A673 (cell line): ENCODE results near the gene TBL3.

Experiments used
- EZH2 ChIP-seq: fragments of 200-600 bp; sonication (generic); IDR thresholded peaks from 2 replicates; pipeline ENCODE4 v1.6.1; 2017; ENCODE audit warnings: borderline replicate concordance, low read depth, mild to moderate bottlenecking, mixed read lengths, antibody characterized with exemption, low read length; ENCODE audit not compliant: poor library complexity, severe bottlenecking
- TF ChIP-seq, protein P1 (sequence below): fragments of 300-800, 200-600 bp; sonication (generic); conservative IDR thresholded peaks from 2 replicates; pipeline ENCODE4 v1.5.1; 2017; ENCODE audit warnings: low read depth, mild to moderate bottlenecking, antibody characterized with exemption, low read length, moderate library complexity, mixed read lengths

- TF ChIP-seq, protein P1, sequence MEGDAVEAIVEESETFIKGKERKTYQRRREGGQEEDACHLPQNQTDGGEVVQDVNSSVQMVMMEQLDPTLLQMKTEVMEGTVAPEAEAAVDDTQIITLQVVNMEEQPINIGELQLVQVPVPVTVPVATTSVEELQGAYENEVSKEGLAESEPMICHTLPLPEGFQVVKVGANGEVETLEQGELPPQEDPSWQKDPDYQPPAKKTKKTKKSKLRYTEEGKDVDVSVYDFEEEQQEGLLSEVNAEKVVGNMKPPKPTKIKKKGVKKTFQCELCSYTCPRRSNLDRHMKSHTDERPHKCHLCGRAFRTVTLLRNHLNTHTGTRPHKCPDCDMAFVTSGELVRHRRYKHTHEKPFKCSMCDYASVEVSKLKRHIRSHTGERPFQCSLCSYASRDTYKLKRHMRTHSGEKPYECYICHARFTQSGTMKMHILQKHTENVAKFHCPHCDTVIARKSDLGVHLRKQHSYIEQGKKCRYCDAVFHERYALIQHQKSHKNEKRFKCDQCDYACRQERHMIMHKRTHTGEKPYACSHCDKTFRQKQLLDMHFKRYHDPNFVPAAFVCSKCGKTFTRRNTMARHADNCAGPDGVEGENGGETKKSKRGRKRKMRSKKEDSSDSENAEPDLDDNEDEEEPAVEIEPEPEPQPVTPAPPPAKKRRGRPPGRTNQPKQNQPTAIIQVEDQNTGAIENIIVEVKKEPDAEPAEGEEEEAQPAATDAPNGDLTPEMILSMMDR: no peak
- TF ChIP-seq EZH2: no peak
Measured at GRCh38 chr16:1968146-1968953, 3.5 kb upstream of the TBL3 start.
